ENCODE data around the gene KRTAP5-8. TPM values are rescaled to one million over a fixed set of nuclear protein-coding genes. Genes with fewer than 3 reads are reported as not detected.
"Not testable (repeated sequence)": the region's sequence is repeated elsewhere in the genome, so short reads cannot be mapped to it uniquely, and the experiment has no call there.

Gene KRTAP5-8
- total RNA-seq, 1 donor from 2014 or later = not detected

DNA sequence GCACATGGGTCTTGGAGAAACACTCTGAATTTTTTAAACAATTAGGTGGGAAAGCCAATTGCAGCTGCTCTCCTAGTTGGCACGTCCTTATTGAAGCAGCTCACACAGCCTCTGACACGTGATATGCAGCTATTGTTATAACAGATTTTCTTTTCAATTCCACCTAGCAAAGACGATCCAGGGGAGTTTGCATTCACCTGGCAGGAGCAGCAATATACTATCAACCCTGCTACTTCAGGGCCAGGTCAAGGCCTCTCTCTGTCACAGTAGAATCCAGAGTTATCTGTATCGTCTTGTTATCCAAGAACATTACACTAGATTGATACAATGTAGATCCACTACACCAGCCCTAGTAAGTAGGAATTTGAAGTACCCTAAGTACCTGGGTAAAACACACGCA is 36.6 kb downstream of the KRTAP5-8 start:
- no peak overlapping the region for H3K4me3 Mint-ChIP-seq (ENCODE audit: unreplicated experiment)
- H3K36me3 Mint-ChIP-seq (ENCODE audit: low read depth, unreplicated experiment) = no peaks in the 10 kb centered on the region
- TF ChIP-seq, protein P1, sequence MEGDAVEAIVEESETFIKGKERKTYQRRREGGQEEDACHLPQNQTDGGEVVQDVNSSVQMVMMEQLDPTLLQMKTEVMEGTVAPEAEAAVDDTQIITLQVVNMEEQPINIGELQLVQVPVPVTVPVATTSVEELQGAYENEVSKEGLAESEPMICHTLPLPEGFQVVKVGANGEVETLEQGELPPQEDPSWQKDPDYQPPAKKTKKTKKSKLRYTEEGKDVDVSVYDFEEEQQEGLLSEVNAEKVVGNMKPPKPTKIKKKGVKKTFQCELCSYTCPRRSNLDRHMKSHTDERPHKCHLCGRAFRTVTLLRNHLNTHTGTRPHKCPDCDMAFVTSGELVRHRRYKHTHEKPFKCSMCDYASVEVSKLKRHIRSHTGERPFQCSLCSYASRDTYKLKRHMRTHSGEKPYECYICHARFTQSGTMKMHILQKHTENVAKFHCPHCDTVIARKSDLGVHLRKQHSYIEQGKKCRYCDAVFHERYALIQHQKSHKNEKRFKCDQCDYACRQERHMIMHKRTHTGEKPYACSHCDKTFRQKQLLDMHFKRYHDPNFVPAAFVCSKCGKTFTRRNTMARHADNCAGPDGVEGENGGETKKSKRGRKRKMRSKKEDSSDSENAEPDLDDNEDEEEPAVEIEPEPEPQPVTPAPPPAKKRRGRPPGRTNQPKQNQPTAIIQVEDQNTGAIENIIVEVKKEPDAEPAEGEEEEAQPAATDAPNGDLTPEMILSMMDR (IDR thresholded peaks at IDR 0.05; ENCODE audit: unreplicated experiment) = no peak
- H3K27ac Mint-ChIP-seq (ENCODE audit: unreplicated experiment) = no peak overlapping the region
- H3K4me1 Mint-ChIP-seq (ENCODE audit: unreplicated experiment) = peaks cover 4% of the 10 kb centered on the region
- DNase-seq (ENCODE audit: low spot score) = no peak
- no peaks in the 10 kb centered on the region for H3K9me3 Mint-ChIP-seq (ENCODE audit: unreplicated experiment)
- peaks cover 1% of the 10 kb centered on the region for H3K27me3 Mint-ChIP-seq (ENCODE audit: unreplicated experiment)

DNA sequence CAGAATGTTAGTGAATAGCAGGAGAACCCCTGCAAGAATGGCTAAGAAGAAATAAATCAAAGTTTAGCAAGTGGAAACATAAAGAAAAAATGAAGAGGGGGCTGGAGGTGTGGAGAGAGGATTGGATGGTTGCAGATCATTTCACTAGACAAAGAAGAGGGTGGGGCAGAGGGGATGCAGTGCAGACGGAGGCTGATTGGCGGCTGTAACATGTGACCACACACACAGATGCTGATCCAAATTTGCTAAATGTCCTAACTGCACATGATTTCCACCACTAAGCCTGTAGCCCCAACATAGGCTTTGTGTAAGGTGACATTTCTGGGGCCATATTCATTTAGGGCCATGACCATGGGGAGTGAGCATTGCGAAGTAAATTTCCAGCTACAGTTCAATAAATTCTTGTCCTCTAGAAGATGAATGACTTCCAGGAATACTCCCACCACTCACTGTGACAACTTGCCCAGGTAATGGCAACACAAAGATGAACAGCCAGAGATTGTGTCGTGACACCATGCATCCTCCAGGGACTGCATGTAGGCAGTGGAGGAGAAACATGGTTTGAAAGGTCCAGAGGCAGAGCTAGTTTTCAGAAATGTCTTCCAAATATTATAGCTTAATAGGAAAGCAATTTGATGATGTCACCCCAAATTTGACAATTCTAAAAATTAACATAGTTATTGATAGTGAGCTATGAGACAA is 38.0 kb downstream of the KRTAP5-8 start:
- TF ChIP-seq, protein P1 (IDR thresholded peaks at IDR 0.05; ENCODE audit: unreplicated experiment) = no peak
- Mint-ChIP-seq H3K4me3 (ENCODE audit: unreplicated experiment) (no peak overlapping the region), H3K27me3 (ENCODE audit: unreplicated experiment) (peaks cover 1% of the 10 kb centered on the region), H3K9me3 (ENCODE audit: unreplicated experiment) (no peaks in the 10 kb centered on the region), H3K27ac (ENCODE audit: unreplicated experiment) (no peak overlapping the region), H3K4me1 (ENCODE audit: unreplicated experiment) (peaks cover 13% of the 10 kb centered on the region), H3K36me3 (ENCODE audit: low read depth, unreplicated experiment) (no peaks in the 10 kb centered on the region)
- no peak for DNase-seq (ENCODE audit: low spot score)

DNA sequence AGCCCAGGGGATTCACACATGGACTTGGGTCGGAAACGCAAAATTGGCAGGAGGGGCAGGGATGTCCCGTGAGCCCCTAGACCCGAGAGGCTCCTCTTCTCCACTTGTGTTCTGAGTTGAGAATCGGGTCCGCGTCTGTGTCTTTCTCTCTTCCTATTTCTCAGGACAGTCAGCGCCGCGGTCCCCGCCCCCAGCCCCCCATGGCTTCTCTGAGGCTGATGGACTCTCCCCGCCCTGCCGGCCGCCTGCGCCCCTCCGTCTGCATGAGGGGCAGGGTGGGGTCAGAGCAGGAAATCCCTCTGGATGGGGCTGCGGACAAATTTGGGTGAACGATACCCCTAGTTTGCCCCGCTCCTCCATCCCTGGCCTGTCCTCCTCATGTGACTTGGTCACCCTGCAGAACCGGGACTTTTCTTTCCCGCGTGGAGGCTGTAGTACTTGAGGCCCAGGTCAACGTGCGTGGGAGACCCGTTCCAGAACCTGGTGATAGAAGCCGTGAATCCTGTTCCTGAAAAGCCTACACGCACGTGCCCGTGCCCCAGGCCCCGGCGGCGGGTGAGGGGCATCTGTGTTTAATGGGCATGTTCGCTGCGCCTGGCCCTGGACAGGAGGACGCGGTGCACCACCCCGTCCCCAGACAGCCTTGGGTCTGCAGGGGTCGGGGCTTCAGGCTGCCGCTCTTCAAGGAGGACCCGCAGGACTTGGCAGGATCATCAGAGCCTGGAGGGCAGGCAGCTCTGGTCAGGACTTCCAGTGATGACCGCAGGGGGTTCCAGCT is 39.1 kb downstream of the KRTAP5-8 start:
- peaks cover 21% of the 10 kb centered on the region for H3K4me1 Mint-ChIP-seq (ENCODE audit: unreplicated experiment)
- not testable (repeated sequence) for H3K27ac Mint-ChIP-seq (ENCODE audit: unreplicated experiment); H3K36me3 Mint-ChIP-seq (ENCODE audit: low read depth, unreplicated experiment); DNase-seq (ENCODE audit: low spot score); H3K4me3 Mint-ChIP-seq (ENCODE audit: unreplicated experiment); H3K27me3 Mint-ChIP-seq (ENCODE audit: unreplicated experiment); H3K9me3 Mint-ChIP-seq (ENCODE audit: unreplicated experiment)

DNA sequence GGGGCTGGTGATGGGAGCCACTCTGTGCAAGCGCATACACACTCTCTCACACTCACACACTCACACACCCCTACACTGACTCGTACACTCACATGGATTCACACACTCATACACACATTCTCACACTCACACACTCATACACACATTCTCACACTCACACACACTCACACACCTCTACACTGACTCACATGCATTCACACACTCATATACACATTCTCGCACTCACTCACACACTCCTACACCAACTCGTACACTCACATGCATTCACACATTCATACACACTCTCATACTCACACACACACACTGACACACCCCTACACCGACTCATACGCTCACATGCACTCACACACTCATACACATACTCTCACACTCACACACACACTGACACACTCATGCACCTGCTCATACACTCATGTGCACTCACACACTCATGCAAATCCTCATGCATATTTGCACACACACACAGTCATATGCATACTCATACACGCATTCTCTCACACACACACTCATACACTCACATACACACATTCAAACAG is 39.7 kb downstream of the KRTAP5-8 start:
- Mint-ChIP-seq H3K4me3 (ENCODE audit: unreplicated experiment) (no peak overlapping the region), H3K9me3 (ENCODE audit: unreplicated experiment) (no peaks in the 10 kb centered on the region), H3K27ac (ENCODE audit: unreplicated experiment) (no peak overlapping the region), H3K4me1 (ENCODE audit: unreplicated experiment) (peaks cover 21% of the 10 kb centered on the region), H3K27me3 (ENCODE audit: unreplicated experiment) (no peaks in the 10 kb centered on the region), H3K36me3 (ENCODE audit: low read depth, unreplicated experiment) (no peaks in the 10 kb centered on the region)
- DNase-seq (ENCODE audit: low spot score) = no peak
- TF ChIP-seq, protein P1 (IDR thresholded peaks at IDR 0.05; ENCODE audit: unreplicated experiment) = no peak

DNA sequence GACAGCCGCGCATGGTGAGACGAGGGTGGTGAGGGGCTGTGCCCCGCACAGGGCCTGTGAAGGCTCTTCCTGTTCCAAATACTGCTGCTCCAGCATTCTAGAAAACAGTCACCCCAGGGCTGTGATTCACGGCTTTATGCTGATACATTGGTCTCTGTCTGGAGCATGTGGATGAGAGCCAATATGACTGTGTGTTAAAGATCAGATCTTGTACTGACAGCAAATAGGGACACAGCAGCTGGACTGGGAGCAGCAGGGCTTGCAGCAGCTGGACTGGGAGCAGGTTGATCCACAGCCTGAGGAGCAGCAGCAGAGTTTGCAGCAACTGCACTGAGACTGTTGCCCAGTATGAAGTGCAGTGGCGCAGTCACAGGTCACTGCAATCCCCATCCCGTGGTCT is 41.7 kb downstream of the KRTAP5-8 start:
- not testable (repeated sequence) for DNase-seq (ENCODE audit: low spot score); H3K27me3 Mint-ChIP-seq (ENCODE audit: unreplicated experiment); H3K9me3 Mint-ChIP-seq (ENCODE audit: unreplicated experiment); H3K27ac Mint-ChIP-seq (ENCODE audit: unreplicated experiment); H3K36me3 Mint-ChIP-seq (ENCODE audit: low read depth, unreplicated experiment); H3K4me3 Mint-ChIP-seq (ENCODE audit: unreplicated experiment)
- H3K4me1 Mint-ChIP-seq (ENCODE audit: unreplicated experiment) = peaks cover 25% of the 10 kb centered on the region
